Activated CD8-positive, alpha-beta T cell treated with anti-CD3 and anti-CD28 coated beads for 36 hours (primary cell): Measurements from ENCODE around the gene U2AF2. TPM values are rescaled to one million over a fixed set of nuclear protein-coding genes. Genes with fewer than 3 reads are reported as not detected.
A peak's percentile ranks its signal among the peaks of the same experiment; 100 is the strongest.
"Not testable (repeated sequence)": the region's sequence is repeated elsewhere in the genome, so short reads cannot be mapped to it uniquely, and the experiment has no call there.

Source experiments
- ATAC-seq: fragments of 200-7000 bp; cut with Tn5 transposase; one replicate; pipeline ENCODE4 v1.10.0; 2021; ENCODE audit warnings: mild to moderate bottlenecking, moderate library complexity
- CTCF ChIA-PET: fragments of 350-600 bp; sonication (Branson Sonifier 250); formaldehyde crosslinking; loops from one replicate; lab custom pipeline; 2021; ENCODE audit warnings: antibody characterized with exemption; lab: Charles Lee
- POLR2A ChIA-PET: fragments of 350-600 bp; sonication (Branson Sonifier 250); formaldehyde crosslinking; loops from one replicate; lab custom pipeline; 2021; ENCODE audit warnings: antibody characterized with exemption; lab: Charles Lee
- DNase-seq: peaks from one replicate; pipeline ENCODE4 v3.0.0-alpha.2; 2020
- H3K27ac Mint-ChIP-seq: one replicate; pipeline ENCODE4 v1.8.0; 2021; ENCODE audit warnings: mild to moderate bottlenecking, mixed read lengths
- H3K27me3 Mint-ChIP-seq: one replicate; pipeline ENCODE4 v1.8.0; 2021; ENCODE audit warnings: mixed read lengths
- H3K36me3 Mint-ChIP-seq: one replicate; pipeline ENCODE4 v1.8.0; 2021; ENCODE audit warnings: low read depth, mixed read lengths
- H3K4me1 Mint-ChIP-seq: one replicate; pipeline ENCODE4 v1.8.0; 2021; ENCODE audit warnings: low read depth, mixed read lengths
- H3K4me3 Mint-ChIP-seq: one replicate; pipeline ENCODE4 v1.8.0; 2021; ENCODE audit warnings: mild to moderate bottlenecking, moderate library complexity, mixed read lengths
- H3K9me3 Mint-ChIP-seq: one replicate; pipeline ENCODE4 v1.8.0; 2021; ENCODE audit warnings: mixed read lengths
- CTCF ChIP-seq: fragments of 200-600 bp; IDR thresholded peaks from one replicate; pipeline ENCODE4 v1.8.0; 2022; ENCODE audit warnings: antibody characterized with exemption, mild to moderate bottlenecking
- intact Hi-C: fragments of 100-400 bp; cut with micrococcal nuclease; formaldehyde crosslinking; loops from one replicate; pipeline ENCODE4 v1.10.0; 2022
- total RNA-seq, 2 experiments: library from RNA; stranded (reverse); gene quantifications; one replicate each; pipeline ENCODE4 v1.2.3, GENCODE V29; 2021

Gene U2AF2
- total RNA-seq, 2 experiments from 2014 or later: 304 to 306 TPM

GRCh38 chr19:55712804-55713631, 58.2 kb downstream of the U2AF2 start:
- Mint-ChIP-seq H3K4me3 (no peak overlapping the region), H3K4me1 (peaks cover 2% of the 10 kb centered on the region), H3K27ac (no peak overlapping the region), H3K27me3 (peaks cover 15% of the 10 kb centered on the region), H3K9me3 (peaks cover 4% of the 10 kb centered on the region), H3K36me3 (no peaks in the 10 kb centered on the region)
- ChIA-PET POLR2A (no interaction called here), CTCF (no interaction called here)
- no peak for TF ChIP-seq CTCF
- no peak for DNase-seq
- intact Hi-C loops: no loop called here
- peak; percentile 75 for ATAC-seq

GRCh38 chr19:55716531-55716930, 61.7 kb downstream of the U2AF2 start:
- Mint-ChIP-seq H3K27ac (no peak overlapping the region), H3K4me3 (no peak overlapping the region), H3K4me1 (peaks cover 2% of the 10 kb centered on the region), H3K27me3 (peaks cover 34% of the 10 kb centered on the region), H3K9me3 (peaks cover 8% of the 10 kb centered on the region), H3K36me3 (no peaks in the 10 kb centered on the region)
- TF ChIP-seq CTCF: no peak
- ChIA-PET POLR2A (no interaction called here), CTCF (no interaction called here)
- intact Hi-C loops: no loop called here
- ATAC-seq: no peak
- no peak for DNase-seq

- no peaks in the 10 kb centered on the region for H3K36me3 Mint-ChIP-seq
- no peak for DNase-seq
- H3K27me3 Mint-ChIP-seq: peaks cover 39% of the 10 kb centered on the region
- ATAC-seq: no peak
- intact Hi-C loops: no loop called here
- H3K4me3 Mint-ChIP-seq: no peak overlapping the region
- H3K4me1 Mint-ChIP-seq: peaks cover 2% of the 10 kb centered on the region
- TF ChIP-seq CTCF: no peak
- no peak overlapping the region for H3K27ac Mint-ChIP-seq
- ChIA-PET CTCF (no interaction called here), POLR2A (no interaction called here)
- peaks cover 13% of the 10 kb centered on the region for H3K9me3 Mint-ChIP-seq
Observed at GRCh38 chr19:55717251-55717650, 62.4 kb downstream of the U2AF2 start.

- ATAC-seq, intact Hi-C loops, H3K36me3 Mint-ChIP-seq, H3K27ac Mint-ChIP-seq, H3K4me3 Mint-ChIP-seq, H3K4me1 Mint-ChIP-seq, CTCF ChIA-PET, DNase-seq, POLR2A ChIA-PET: not testable (repeated sequence)
- H3K27me3 Mint-ChIP-seq: peaks cover 44% of the 10 kb centered on the region
- peaks cover 16% of the 10 kb centered on the region for H3K9me3 Mint-ChIP-seq
Observed at GRCh38 chr19:55717879-55718711, 63.3 kb downstream of the U2AF2 start.

GRCh38 chr19:55720214-55720746, 65.4 kb downstream of the U2AF2 start:
- peaks cover 39% of the 10 kb centered on the region for H3K27me3 Mint-ChIP-seq
- CTCF ChIA-PET: no interaction called here

More at GRCh38 chr19:55720214-55720746, 65.4 kb downstream of the U2AF2 start:
- Mint-ChIP-seq H3K36me3 (no peaks in the 10 kb centered on the region), H3K27ac (no peak overlapping the region), H3K4me1 (no peaks in the 10 kb centered on the region), H3K4me3 (no peak overlapping the region), H3K9me3 (peaks cover 14% of the 10 kb centered on the region)
- DNase-seq: no peak
- no peak for ATAC-seq
- intact Hi-C loops: no loop called here
- TF ChIP-seq CTCF: no peak
- POLR2A ChIA-PET: no interaction called here
